DOHH2 (cell line): Measurements from ENCODE around the gene TRABD2A.

Source experiments
- H3F3A ChIP-seq: fragments of 200-600 bp; sonication (generic), shearing (Covaris generic); 2 replicates; pipeline ENCODE4 v1.6.0; 2016; ENCODE audit warnings: antibody characterized with exemption, mild to moderate bottlenecking; ENCODE audit not compliant: control insufficient read depth, insufficient read depth
- H3K27ac ChIP-seq: fragments of 200-600 bp; sonication (generic); 2 replicates; pipeline ENCODE4 v1.5.1; 2014; ENCODE audit warnings: low read depth, mild to moderate bottlenecking, low read length, moderate library complexity
- H3K27me3 ChIP-seq: fragments of 200-600 bp; sonication (generic); 2 replicates; pipeline ENCODE4 v1.6.1; 2014; ENCODE audit warnings: mild to moderate bottlenecking, low read length, mixed read lengths; ENCODE audit not compliant: control insufficient read depth
- H3K36me3 ChIP-seq: fragments of 200-600 bp; sonication (generic); 2 replicates; pipeline ENCODE4 v1.6.1; 2014; ENCODE audit warnings: mild to moderate bottlenecking, low read length, moderate library complexity, mixed read lengths; ENCODE audit not compliant: control insufficient read depth
- H3K4me1 ChIP-seq: fragments of 200-600 bp; sonication (generic); 2 replicates; pipeline ENCODE4 v1.6.1; 2014; ENCODE audit warnings: mild to moderate bottlenecking, low read length, mixed read lengths; ENCODE audit not compliant: control insufficient read depth
- H3K4me2 ChIP-seq: fragments of 200-600 bp; sonication (generic); 2 replicates; pipeline ENCODE4 v1.6.0; 2014; ENCODE audit warnings: mild to moderate bottlenecking, low read length, moderate library complexity
- H3K4me3 ChIP-seq: fragments of 200-600 bp; sonication (generic); 2 replicates; pipeline ENCODE4 v1.5.1; 2014; ENCODE audit warnings: mild to moderate bottlenecking, low read length, mixed read lengths
- H3K79me2 ChIP-seq: fragments of 200-600 bp; sonication (generic); 2 replicates; pipeline ENCODE4 v1.6.1; 2014; ENCODE audit warnings: mild to moderate bottlenecking, low read length, mixed read lengths; ENCODE audit not compliant: control insufficient read depth
- H3K9me2 ChIP-seq: fragments of 200-600 bp; sonication (generic); replicated peaks from 2 replicates; pipeline ENCODE4 v1.6.1; 2014; ENCODE audit warnings: mild to moderate bottlenecking, low read length, mixed read lengths; ENCODE audit not compliant: control insufficient read depth
- H3K9me3 ChIP-seq: fragments of 200-600 bp; sonication (generic); 2 replicates; pipeline ENCODE4 v1.6.1; 2014; ENCODE audit warnings: antibody characterized with exemption, low read length, mixed read lengths; ENCODE audit not compliant: control insufficient read depth, insufficient read depth
- H4K20me1 ChIP-seq: fragments of 200-600 bp; sonication (generic); 2 replicates; pipeline ENCODE4 v1.6.0; 2014; ENCODE audit warnings: low read depth, mild to moderate bottlenecking, antibody characterized with exemption, low read length, moderate library complexity; ENCODE audit not compliant: control insufficient read depth, insufficient read depth
- CTCF ChIP-seq: fragments of 200-600 bp; sonication (generic); IDR thresholded peaks from one replicate; pipeline ENCODE4 v1.5.1; 2014; ENCODE audit warnings: antibody characterized with exemption, mild to moderate bottlenecking, low read depth, low read length; ENCODE audit not compliant: poor library complexity, severe bottlenecking
- EZH2phosphoT487 ChIP-seq: fragments of 200-600 bp; sonication (generic); IDR thresholded peaks from 2 replicates; pipeline ENCODE4 v1.6.1; 2017; ENCODE audit warnings: borderline replicate concordance, mild to moderate bottlenecking, antibody characterized with exemption, low read length, moderate library complexity, mixed read lengths

Gene TRABD2A

GRCh38 chr2:84855731-84856130 is 25.2 kb downstream of the TRABD2A start:
- H3K4me1 ChIP-seq = peaks cover 4% of the 10 kb centered on the region; the same call in 1 of the 2 replicates
- no peak overlapping the region for H3K27ac ChIP-seq
- H3K4me3 ChIP-seq = no peak overlapping the region
- H3K4me2 ChIP-seq = no peak overlapping the region
- H3K27me3 ChIP-seq = no peaks in the 10 kb centered on the region
- H4K20me1 ChIP-seq = no peaks in the 10 kb centered on the region
- H3K9me2 ChIP-seq = no peaks in the 10 kb centered on the region
- no peaks in the 10 kb centered on the region for H3K9me3 ChIP-seq
- no peaks in the 10 kb centered on the region for H3K79me2 ChIP-seq
- TF ChIP-seq CTCF (no peak), EZH2phosphoT487 (no peak)
- H3K36me3 ChIP-seq = no peaks in the 10 kb centered on the region
- no peaks in the 10 kb centered on the region for H3F3A ChIP-seq

GRCh38 chr2:84854850-84855249 is 26.0 kb downstream of the TRABD2A start:
- Histone ChIP-seq H3K36me3 (no peaks in the 10 kb centered on the region), H3K4me1 (peaks cover 4% of the 10 kb centered on the region; the same call in 1 of the 2 replicates), H3K9me3 (no peaks in the 10 kb centered on the region), H3K79me2 (no peaks in the 10 kb centered on the region), H3K27ac (no peak overlapping the region), H3K27me3 (no peaks in the 10 kb centered on the region), H3K4me2 (no peak overlapping the region), H3K4me3 (no peak overlapping the region), H3K9me2 (no peaks in the 10 kb centered on the region), H4K20me1 (no peaks in the 10 kb centered on the region), H3F3A (no peaks in the 10 kb centered on the region)
- TF ChIP-seq CTCF = no peak
- no peak for TF ChIP-seq EZH2phosphoT487

- no peak for TF ChIP-seq EZH2phosphoT487
- no peak for TF ChIP-seq CTCF
- H3F3A ChIP-seq = no peaks in the 10 kb centered on the region
- no peaks in the 10 kb centered on the region for H3K79me2 ChIP-seq
- no peaks in the 10 kb centered on the region for H3K9me2 ChIP-seq
- no peak overlapping the region for H3K4me3 ChIP-seq
- no peaks in the 10 kb centered on the region for H3K27me3 ChIP-seq
- no peaks in the 10 kb centered on the region for H3K36me3 ChIP-seq
- no peak overlapping the region for H3K27ac ChIP-seq
- H4K20me1 ChIP-seq = no peaks in the 10 kb centered on the region
- no peak overlapping the region for H3K4me2 ChIP-seq
- H3K4me1 ChIP-seq = peaks cover 2% of the 10 kb centered on the region
- no peaks in the 10 kb centered on the region for H3K9me3 ChIP-seq
Measured at GRCh38 chr2:84851876-84852275, 29.0 kb downstream of the TRABD2A start.

GRCh38 chr2:84850471-84850870 is 30.4 kb downstream of the TRABD2A start:
- H3K27ac ChIP-seq = no peak overlapping the region
- no peaks in the 10 kb centered on the region for H3F3A ChIP-seq
- H3K4me1 ChIP-seq = peaks cover 13% of the 10 kb centered on the region
- H3K4me3 ChIP-seq = no peak overlapping the region
- no peak overlapping the region for H3K4me2 ChIP-seq
- no peak for TF ChIP-seq EZH2phosphoT487
- H3K9me3 ChIP-seq = no peaks in the 10 kb centered on the region
- H3K27me3 ChIP-seq = no peaks in the 10 kb centered on the region
- no peaks in the 10 kb centered on the region for H3K9me2 ChIP-seq
- no peaks in the 10 kb centered on the region for H4K20me1 ChIP-seq
- no peaks in the 10 kb centered on the region for H3K36me3 ChIP-seq
- H3K79me2 ChIP-seq = no peaks in the 10 kb centered on the region
